OCI-LY3 (cell line): ENCODE data around the gene PRODH2.

Source experiments
- EZH2phosphoT487 ChIP-seq: fragments of 200-600 bp; shearing (Covaris generic); IDR thresholded peaks from 2 replicates; pipeline ENCODE4 v1.6.1; 2018; ENCODE audit warnings: antibody characterized with exemption, mixed run types, low read depth
- TF ChIP-seq, protein P1 (sequence below): fragments of 200-600, 300-600 bp; sonication (generic); IDR thresholded peaks from 2 replicates; pipeline ENCODE4 v1.5.1; 2014; ENCODE audit warnings: antibody characterized with exemption, low read length, low read depth

DNA sequence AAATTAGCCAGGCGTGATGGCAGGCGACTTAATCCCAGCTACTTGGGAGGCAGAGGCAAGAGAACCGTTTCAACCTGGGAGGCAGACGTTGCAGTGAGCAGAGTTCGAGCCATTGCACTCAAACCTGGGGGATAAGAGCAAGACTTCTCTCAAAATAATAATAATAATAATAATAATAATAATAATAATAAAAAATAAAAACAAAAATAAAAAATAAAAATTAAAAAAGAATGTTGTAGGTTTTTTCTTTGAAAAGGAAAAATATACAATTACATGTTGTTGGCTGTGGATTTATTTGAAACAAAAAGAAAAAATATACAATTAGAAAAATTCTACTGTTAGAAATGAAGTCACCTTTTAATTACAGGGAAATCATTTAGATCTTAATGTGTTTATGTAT is 11.5 kb upstream of the PRODH2 start:
- TF ChIP-seq, protein P1, sequence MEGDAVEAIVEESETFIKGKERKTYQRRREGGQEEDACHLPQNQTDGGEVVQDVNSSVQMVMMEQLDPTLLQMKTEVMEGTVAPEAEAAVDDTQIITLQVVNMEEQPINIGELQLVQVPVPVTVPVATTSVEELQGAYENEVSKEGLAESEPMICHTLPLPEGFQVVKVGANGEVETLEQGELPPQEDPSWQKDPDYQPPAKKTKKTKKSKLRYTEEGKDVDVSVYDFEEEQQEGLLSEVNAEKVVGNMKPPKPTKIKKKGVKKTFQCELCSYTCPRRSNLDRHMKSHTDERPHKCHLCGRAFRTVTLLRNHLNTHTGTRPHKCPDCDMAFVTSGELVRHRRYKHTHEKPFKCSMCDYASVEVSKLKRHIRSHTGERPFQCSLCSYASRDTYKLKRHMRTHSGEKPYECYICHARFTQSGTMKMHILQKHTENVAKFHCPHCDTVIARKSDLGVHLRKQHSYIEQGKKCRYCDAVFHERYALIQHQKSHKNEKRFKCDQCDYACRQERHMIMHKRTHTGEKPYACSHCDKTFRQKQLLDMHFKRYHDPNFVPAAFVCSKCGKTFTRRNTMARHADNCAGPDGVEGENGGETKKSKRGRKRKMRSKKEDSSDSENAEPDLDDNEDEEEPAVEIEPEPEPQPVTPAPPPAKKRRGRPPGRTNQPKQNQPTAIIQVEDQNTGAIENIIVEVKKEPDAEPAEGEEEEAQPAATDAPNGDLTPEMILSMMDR = no peak
- no peak for TF ChIP-seq EZH2phosphoT487
